HG03342 (cell line): ENCODE measurements around the gene CYS1.

ENCODE experiments used
- ATAC-seq: cut with Tn5 transposase; IDR thresholded peaks from one replicate; pipeline ENCODE4 v1.9.1; 2021; ENCODE audit warnings: mild to moderate bottlenecking, moderate library complexity; ENCODE audit not compliant: unreplicated experiment

CYS1 gene

GRCh38 chr2:10052216-10052615 lies 28.0 kb downstream of the CYS1 start:
- ATAC-seq: no peak

GRCh38 chr2:10048501-10049171 lies 31.6 kb downstream of the CYS1 start:
- no peak for ATAC-seq

DNA sequence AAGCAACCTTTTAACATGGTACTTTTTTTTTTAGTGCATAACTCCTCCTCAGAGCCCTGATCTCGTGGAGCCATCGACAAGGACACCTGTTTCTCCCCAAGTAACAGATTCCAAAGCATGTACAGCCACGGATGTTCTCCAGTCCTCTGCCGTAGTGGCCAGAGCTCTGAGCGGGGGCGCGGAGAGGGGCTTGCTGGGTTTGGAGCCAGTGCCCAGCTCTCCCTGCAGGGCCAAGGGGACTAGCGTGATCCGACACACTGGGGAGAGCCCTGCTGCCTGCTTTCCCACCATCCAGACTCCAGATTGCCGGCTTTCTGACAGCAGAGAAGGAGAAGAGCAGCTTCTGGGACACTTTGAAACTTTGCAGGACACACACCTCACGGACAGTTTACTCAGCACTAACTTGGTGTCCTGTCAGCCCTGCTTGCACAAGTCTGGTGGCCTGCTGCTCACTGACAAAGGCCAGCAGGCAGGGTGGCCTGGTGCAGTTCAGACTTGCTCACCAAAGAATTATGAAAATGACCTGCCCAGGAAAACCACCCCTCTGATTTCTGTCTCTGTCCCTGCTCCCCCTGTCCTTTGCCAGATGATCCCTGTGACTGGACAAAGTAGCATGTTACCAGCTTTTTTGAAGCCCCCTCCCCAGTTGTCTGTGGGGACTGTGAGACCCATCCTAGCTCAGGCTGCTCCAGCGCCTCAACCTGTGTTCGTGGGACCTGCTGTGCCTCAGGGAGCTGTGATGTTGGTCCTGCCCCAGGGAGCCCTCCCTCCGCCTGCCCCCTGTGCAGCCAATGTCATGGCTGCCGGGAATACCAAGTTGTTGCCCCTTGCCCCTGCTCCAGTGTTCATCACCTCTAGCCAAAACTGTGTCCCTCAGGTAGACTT lies 32.4 kb downstream of the CYS1 start:
- no peak for ATAC-seq

- ATAC-seq: no peak
These were observed 33.3 kb downstream of the CYS1 start for GRCh38 chr2:10046931-10047330.

DNA sequence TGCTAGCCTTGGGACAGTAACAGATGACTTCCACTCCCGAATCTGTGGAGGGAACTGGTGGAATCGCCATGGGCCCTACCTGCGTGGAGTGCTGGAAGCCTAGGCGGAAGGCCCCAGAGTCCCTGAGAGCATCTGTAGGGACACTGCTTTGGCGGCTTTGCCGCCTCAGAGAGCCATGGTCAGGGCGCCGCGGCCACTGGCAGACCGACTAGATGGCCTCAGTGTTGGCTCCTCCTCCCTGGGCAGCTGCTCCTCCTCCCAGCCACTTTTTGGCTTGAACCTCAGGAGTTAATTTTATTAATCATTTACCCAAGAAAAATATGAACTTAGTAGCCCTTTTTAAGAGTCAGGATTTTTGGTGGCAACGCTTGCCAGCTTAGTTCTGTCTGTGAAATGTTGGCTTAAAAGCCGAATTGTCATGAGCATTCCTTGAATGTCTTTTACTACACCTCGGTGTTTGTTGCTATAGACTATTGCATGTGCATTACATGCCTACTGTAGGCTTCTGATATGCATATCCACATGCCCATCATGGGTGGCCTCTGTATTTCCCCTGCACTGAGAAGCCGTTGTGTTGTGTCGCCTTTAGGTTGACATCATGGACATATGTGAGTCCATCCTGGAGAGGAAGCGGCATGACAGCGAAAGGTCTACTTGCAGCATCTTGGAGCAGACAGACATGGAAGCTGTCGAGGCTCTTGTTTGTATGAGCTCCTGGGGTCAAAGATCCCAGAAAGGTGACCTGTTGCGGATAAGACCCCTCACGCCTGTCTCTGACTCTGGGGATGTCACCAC lies 34.5 kb downstream of the CYS1 start:
- ATAC-seq: no peak

GRCh38 chr2:10043906-10044601 lies 36.2 kb downstream of the CYS1 start:
- peak; percentile 35 for ATAC-seq

GRCh38 chr2:10043256-10043905 lies 36.8 kb downstream of the CYS1 start, which contains the start of gene KLF11:
TSS of gene KLF11 (plus strand) at chr2:10043550. CDS start at chr2:10043717, 167 bp downstream.
- ATAC-seq: peak; percentile 74

GRCh38 chr2:10042301-10043161 lies 37.7 kb downstream of the CYS1 start:
- ATAC-seq: no peak

DNA sequence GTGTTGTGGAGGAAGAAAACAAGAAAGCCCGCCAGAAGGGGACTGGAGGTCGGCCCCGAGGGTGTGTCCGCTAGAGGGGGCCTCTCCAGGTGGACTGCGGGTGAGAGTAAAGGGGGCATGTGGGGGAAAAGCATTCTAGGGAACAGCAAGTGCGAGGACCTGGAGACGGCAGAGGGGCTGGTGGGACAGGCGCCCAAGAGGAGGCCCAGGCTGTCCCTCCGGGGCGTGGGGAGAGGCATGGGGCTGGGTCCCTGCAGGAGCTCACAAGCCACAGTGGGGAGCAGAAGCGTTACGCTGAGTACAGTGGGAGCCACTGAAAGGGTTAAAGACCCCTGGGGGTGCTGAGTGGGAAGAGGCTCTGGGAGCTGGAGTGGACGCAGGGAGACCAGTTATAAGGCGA lies 38.5 kb downstream of the CYS1 start:
- ATAC-seq: no peak

- ATAC-seq: no peak
These were observed 40.4 kb downstream of the CYS1 start for GRCh38 chr2:10039658-10040410.

DNA sequence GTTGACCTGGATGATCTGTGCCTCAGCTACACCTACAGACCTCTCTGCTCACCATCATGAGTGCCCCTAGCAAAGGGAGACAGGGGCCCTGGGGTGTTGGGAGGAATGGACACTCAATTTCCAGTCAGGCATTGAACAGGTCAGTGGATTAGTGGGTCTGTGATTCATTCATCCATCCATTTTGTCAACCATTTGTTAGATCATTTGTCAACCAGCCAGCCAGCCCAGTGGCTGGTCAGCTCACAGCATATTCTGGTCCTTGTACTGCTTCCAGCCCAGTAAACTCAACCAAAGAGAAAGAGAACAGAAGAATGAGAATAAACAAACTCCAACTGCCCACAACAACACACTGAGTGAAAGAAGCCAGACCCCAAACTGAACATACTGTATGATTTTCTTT lies 41.5 kb downstream of the CYS1 start:
- ATAC-seq: no peak

DNA sequence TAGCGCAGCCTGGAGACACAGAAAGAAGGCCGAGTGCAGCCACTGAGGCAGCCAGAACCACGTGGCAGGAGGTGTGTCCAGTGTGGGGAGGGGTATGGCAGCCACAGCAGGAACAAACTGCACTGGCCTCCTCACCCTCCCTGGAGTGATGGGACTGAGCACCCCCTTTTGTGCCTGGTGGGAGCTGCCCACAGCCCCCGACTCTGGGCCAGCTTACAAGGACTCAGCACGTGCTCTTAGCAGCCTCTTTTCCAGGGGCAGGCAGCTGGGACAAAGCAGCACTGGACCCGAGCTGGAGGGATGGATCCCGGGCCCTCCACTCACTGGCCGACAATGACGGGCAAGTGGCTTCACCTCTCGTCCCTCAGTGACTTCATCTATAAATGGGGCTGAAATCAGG lies 42.1 kb downstream of the CYS1 start:
- ATAC-seq: no peak

DNA sequence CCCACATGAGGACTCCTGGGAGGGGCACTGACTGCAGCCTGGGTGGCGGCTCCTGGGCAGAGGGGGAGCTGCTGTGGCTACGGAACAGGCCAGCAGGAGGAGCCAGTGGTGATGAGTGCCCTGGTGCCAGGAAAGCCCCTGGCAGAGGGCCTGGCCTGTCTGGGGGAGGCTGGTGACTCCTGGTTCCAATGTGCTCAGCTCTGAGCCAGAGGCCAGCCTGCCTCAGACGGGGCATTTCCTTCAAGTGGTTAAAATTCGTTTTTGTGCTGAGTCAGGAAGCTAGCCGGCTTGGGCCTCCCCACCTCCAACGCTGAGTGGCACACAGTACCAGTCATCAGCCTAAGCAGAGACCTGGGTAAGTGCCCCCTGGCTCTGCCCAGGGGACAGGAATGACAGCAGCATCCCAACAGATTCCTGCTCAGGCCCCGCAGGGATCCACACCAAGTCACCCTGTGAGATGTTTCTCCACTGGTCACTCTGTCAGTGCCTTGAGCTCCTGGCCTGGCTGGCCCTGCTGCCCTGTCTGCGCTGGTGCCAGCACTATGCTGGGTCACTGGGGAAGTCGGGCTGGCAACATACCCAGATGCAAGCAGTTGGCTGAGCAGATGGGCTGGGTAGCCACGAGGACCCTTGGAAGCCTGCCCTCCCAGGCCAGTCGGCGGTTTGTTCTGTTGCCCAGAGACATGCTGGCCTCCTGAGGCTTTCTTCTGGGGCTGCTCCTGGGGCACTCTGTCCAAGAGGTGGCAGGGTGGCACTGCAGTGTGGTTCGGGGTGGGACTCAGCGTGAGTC lies 43.9 kb downstream of the CYS1 start:
- no peak for ATAC-seq

DNA sequence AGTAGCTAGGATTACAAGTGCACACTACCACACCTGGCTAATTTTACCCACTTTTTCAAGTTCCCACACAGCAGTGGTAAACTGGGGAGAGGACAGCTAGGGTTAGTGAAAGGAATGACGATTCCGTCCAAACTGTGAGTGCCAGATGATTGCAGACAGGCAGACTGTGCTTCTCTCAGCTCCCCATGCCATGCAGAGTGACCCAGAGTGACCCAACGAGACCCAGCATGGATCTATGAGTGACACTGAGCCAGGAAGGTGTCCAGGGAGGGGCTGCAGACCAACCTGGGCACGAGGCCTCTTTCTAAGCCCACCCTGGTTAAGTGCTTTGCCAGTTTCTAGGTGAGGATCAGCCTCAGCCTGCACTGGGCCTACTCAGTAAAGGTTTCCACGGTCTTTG lies 44.6 kb downstream of the CYS1 start:
- ATAC-seq: no peak

DNA sequence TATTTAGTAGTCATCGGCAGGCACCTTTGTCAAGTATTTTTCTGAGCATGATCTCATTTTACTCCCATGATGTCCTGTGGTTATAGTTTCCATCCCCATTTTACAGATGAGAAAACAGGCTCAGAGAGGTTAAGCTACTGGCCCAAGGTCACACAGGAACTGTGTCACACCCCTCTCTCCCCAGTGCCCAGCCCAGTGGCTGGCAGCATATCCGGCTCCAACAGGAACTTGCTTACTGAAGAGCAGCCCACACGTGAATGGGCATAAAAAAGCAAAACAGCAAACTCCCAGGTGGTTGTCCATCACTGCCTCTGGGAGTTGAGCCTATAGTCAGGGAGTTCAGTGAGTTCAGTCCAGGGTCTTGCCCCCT lies 45.2 kb downstream of the CYS1 start:
- no peak for ATAC-seq

DNA sequence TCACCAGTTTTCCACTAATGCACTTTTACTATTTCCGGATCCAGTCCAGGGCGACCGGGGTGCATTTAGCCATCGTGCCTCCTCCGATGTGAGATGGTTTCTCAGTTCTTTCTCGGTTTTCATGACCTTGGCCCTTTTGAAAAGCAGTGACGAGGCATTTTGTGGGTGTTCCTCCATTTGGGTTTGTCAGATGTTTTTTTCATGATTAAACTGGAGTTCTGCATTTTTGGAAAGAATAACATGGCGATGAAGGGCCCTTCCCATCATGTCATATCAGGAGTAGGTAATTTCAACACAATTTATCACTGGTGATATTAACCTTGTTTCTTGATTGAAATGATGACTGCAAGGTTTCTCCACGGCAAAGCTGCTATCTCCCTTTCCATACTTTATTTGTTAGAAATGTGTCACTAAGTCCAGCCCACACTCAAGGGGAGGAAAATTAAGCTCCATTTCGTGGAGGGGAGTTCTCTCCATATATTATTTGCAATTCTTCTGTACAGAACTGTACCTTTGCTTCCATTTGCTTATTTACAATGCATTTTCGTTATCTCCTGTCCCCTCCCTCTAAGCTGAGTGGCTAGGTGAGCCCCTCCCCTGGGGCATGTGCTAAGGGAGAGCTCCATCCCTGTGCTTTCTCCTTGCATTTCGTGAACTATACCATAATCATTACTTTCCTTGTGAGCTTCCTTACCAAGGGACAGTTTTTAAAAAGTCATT lies 45.7 kb downstream of the CYS1 start:
- no peak for ATAC-seq

DNA sequence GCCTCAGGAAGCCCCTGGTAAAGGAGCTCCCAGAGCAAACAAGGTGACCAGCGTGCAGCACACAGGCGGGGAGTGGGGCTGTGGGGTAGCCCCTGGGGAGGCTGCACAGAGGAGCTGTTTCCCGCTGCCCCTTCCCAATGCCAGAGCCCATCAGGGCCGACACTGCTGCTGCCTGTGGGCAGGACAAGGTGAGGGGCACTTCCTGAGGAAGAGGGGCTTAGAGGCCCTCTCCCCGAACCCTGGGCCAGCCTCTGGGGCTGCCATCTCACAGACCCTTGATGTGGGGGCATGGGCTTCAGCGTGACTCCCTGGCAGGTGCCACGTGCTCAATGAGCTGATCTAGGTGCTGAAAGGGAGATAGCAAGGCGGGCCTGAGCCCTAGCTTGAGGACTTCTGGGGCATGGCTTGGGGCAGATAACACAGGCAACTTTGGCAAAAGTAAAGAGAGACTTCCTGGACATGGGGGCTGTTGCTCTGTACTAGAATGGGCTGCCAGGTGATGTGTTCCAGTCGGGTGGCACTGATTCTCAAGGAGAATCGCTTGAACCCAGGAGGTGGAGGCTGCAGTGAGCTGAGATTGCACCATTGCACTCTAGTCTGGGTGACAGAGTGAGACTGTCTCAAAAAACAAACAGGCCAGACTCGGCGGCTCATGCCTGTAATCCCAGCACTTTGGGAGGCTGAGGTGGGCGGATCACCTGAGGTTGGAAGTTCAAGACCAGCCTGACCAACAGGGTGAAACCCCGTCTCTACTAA lies 46.8 kb downstream of the CYS1 start:
- ATAC-seq: no peak
